Upper lobe of right lung (tissue), 1 donor: ENCODE data around the gene MEG3. TPM values are rescaled to one million over a fixed set of nuclear protein-coding genes. Genes with fewer than 3 reads are reported as not detected.
A peak's percentile ranks its signal among the peaks of the same experiment; 100 is the strongest.

Experiments
- ATAC-seq: fragments of 200-7000 bp; cut with Tn5 transposase; one replicate; pipeline ENCODE4 v1.9.1; 2020; ENCODE audit warnings: mild to moderate bottlenecking, moderate library complexity
- DNase-seq: peaks from one replicate; pipeline ENCODE4 v3.0.0-alpha.2; 2020
- H3K27ac ChIP-seq: fragments of 200-600 bp; one replicate; pipeline ENCODE4 v1.8.0; 2022
- H3K27me3 ChIP-seq: fragments of 200-600 bp; one replicate; pipeline ENCODE4 v1.8.0; 2022; ENCODE audit warnings: mild to moderate bottlenecking
- H3K36me3 ChIP-seq: fragments of 200-600 bp; one replicate; pipeline ENCODE4 v1.8.0; 2022
- H3K4me1 ChIP-seq: fragments of 200-600 bp; one replicate; pipeline ENCODE4 v1.8.0; 2022
- H3K4me3 ChIP-seq: fragments of 200-600 bp; one replicate; pipeline ENCODE4 v1.8.0; 2022; ENCODE audit warnings: mild to moderate bottlenecking
- H3K9me3 ChIP-seq: fragments of 200-600 bp; one replicate; pipeline ENCODE4 v1.8.0; 2022
- CTCF ChIP-seq: fragments of 200-600 bp; IDR thresholded peaks from one replicate; pipeline ENCODE4 v1.8.0; 2022; ENCODE audit warnings: antibody characterized with exemption
- intact Hi-C: fragments of 100-400 bp; cut with DNase I; formaldehyde crosslinking; loops from one replicate; pipeline ENCODE4 v1.11.0; 2022
- total RNA-seq: library from RNA; stranded (reverse); fragmentation: NEBNext Ultra II Directional; extraction: Animal tissue kit (Norgen Biotek cat#: 25700); gene quantifications from one replicate; pipeline ENCODE4 v1.2.1, GENCODE V29; 2021
- donor health status: DM: no; HTN: yes; CAD: no; lungs with severe emphysema.

The MEG3 gene
- total RNA-seq, 1 donor from 2014 or later: 15.6 TPM

GRCh38 chr14:100874411-100875091 lies 48.6 kb downstream of the MEG3 start:
- ATAC-seq (no peak), DNase-seq (peak; percentile 54)
- Histone ChIP-seq H3K4me1 (no peaks in the 10 kb centered on the region), H3K36me3 (no peaks in the 10 kb centered on the region), H3K9me3 (no peaks in the 10 kb centered on the region), H3K27me3 (peaks cover 6% of the 10 kb centered on the region), H3K4me3 (no peak overlapping the region), H3K27ac (no peak overlapping the region)
- intact Hi-C loops: no loop called here
- TF ChIP-seq CTCF: no peak

GRCh38 chr14:100875126-100875525 lies 49.2 kb downstream of the MEG3 start:
- intact Hi-C loops: no loop called here
- peak; percentile 43 for DNase-seq
- no peak for ATAC-seq
- Histone ChIP-seq H3K36me3 (no peaks in the 10 kb centered on the region), H3K4me3 (no peak overlapping the region), H3K27ac (no peak overlapping the region), H3K9me3 (no peaks in the 10 kb centered on the region), H3K4me1 (no peaks in the 10 kb centered on the region), H3K27me3 (peaks cover 6% of the 10 kb centered on the region)
- TF ChIP-seq CTCF: no peak

GRCh38 chr14:100875861-100876590 lies 50.1 kb downstream of the MEG3 start:
- no peaks in the 10 kb centered on the region for H3K4me1 ChIP-seq
- ATAC-seq (no peak), DNase-seq (peak; percentile 46)
- no peaks in the 10 kb centered on the region for H3K9me3 ChIP-seq
- TF ChIP-seq CTCF: no peak
- H3K36me3 ChIP-seq: no peaks in the 10 kb centered on the region
- H3K27me3 ChIP-seq: peaks cover 6% of the 10 kb centered on the region
- no peak overlapping the region for H3K27ac ChIP-seq
- no peak overlapping the region for H3K4me3 ChIP-seq
- intact Hi-C loops: no loop called here

GRCh38 chr14:100878271-100879146 lies 52.6 kb downstream of the MEG3 start:
- ATAC-seq: no peak
- DNase-seq: peak; percentile 39
- no peaks in the 10 kb centered on the region for H3K4me1 ChIP-seq
- TF ChIP-seq CTCF: no peak
- intact Hi-C loops: no loop called here
- H3K9me3 ChIP-seq: no peaks in the 10 kb centered on the region
- no peaks in the 10 kb centered on the region for H3K36me3 ChIP-seq
- no peak overlapping the region for H3K4me3 ChIP-seq
- peaks cover 6% of the 10 kb centered on the region for H3K27me3 ChIP-seq
- H3K27ac ChIP-seq: no peak overlapping the region

- intact Hi-C loops: no loop called here
- Histone ChIP-seq H3K27me3 (peaks cover 6% of the 10 kb centered on the region), H3K36me3 (no peaks in the 10 kb centered on the region), H3K4me3 (no peak overlapping the region), H3K4me1 (no peaks in the 10 kb centered on the region), H3K9me3 (no peaks in the 10 kb centered on the region), H3K27ac (no peak overlapping the region)
- no peak for TF ChIP-seq CTCF
- ATAC-seq (no peak), DNase-seq (no peak)
These were observed 53.3 kb downstream of the MEG3 start for GRCh38 chr14:100879194-100879593.
